Osteoblast (primary cell): ENCODE measurements around the gene NPB. TPM values are rescaled to one million over a fixed set of nuclear protein-coding genes. Genes with fewer than 3 reads are reported as not detected.

ENCODE experiments used
- DNase-seq: peaks from one replicate; pipeline ENCODE4 v3.0.0; 2011; ENCODE audit warnings: low spot score, mixed read lengths; ENCODE audit not compliant: insufficient read length; ENCODE audit errors: missing footprints
- H2AFZ ChIP-seq: 2 replicates; pipeline ENCODE4 v1.6.0; 2011; ENCODE audit warnings: mild to moderate bottlenecking, low read length
- H3K27ac ChIP-seq: 2 replicates; pipeline ENCODE4 v1.5.1; 2011; ENCODE audit warnings: mild to moderate bottlenecking, low read depth, low read length, moderate library complexity
- H3K27me3 ChIP-seq: 2 replicates; pipeline ENCODE4 v1.6.0; 2012; ENCODE audit warnings: mild to moderate bottlenecking, control low read depth, inconsistent platforms, low read length, moderate library complexity; ENCODE audit not compliant: insufficient read depth
- H3K36me3 ChIP-seq: 2 replicates; pipeline ENCODE4 v1.5.1; 2011; ENCODE audit warnings: mild to moderate bottlenecking, low read length, control low read depth, moderate library complexity; ENCODE audit not compliant: insufficient read depth
- H3K4me1 ChIP-seq: 2 replicates; pipeline ENCODE4 v1.5.1; 2011; ENCODE audit warnings: mild to moderate bottlenecking, low read length, control low read depth, moderate library complexity; ENCODE audit not compliant: insufficient read depth
- H3K4me2 ChIP-seq: 2 replicates; pipeline ENCODE4 v1.6.0; 2011; ENCODE audit warnings: mild to moderate bottlenecking, low read length; ENCODE audit not compliant: insufficient read depth
- H3K4me3 ChIP-seq: fragments of 200-600 bp; sonication (generic); 3 replicates; pipeline ENCODE4 v1.5.1; 2012; ENCODE audit warnings: mild to moderate bottlenecking, low read length, inconsistent platforms; ENCODE audit not compliant: insufficient read depth
- H3K79me2 ChIP-seq: 2 replicates; pipeline ENCODE4 v1.6.0; 2012; ENCODE audit warnings: mild to moderate bottlenecking, low read length, control low read depth, inconsistent platforms; ENCODE audit not compliant: insufficient read depth
- H3K9me3 ChIP-seq: 2 replicates; pipeline ENCODE4 v1.5.1; 2011; ENCODE audit warnings: low read depth, low read length, control low read depth
- H4K20me1 ChIP-seq: 2 replicates; pipeline ENCODE4 v1.6.0; 2012; ENCODE audit warnings: mild to moderate bottlenecking, low read length, control low read depth; ENCODE audit not compliant: insufficient read depth
- CTCF ChIP-seq: IDR thresholded peaks from 2 replicates; pipeline ENCODE4 v1.5.1; 2011; ENCODE audit warnings: mild to moderate bottlenecking, low read depth, low read length, moderate library complexity; ENCODE audit errors: extremely low read depth
- total RNA-seq: library from RNA; depleted of rRNA; stranded (reverse); fragments of >200 nt; gene quantifications from 2 replicates; pipeline ENCODE4 v1.2.3, GENCODE V29; 2012

The NPB gene
- total RNA-seq: under 0.01 TPM in 1 of 2 replicates, not detected in the other

- peak; percentile 87 for DNase-seq
- Histone ChIP-seq H3K4me3 (peak within 1 kb of the TSS; percentile 55), H3K4me1 (peaks cover 16% of the 10 kb centered on the region), H3K36me3 (peaks cover 18% of the 10 kb centered on the region), H3K9me3 (no peaks in the 10 kb centered on the region), H2AFZ (no peak within 1 kb of the TSS), H3K4me2 (peak within 1 kb of the TSS; percentile 61), H3K27me3 (no peaks in the 10 kb centered on the region), H3K27ac (no peak within 1 kb of the TSS), H4K20me1 (peaks cover 24% of the 10 kb centered on the region), H3K79me2 (peaks cover 7% of the 10 kb centered on the region)
- TF ChIP-seq CTCF: no peak
Measured at GRCh38 chr17:81902023-81902652, at the start of gene NPB. Gene NPB (plus strand): TSS chr17:81902238. CDS start chr17:81902278, 40 bp downstream.

- Histone ChIP-seq H3K79me2 (peaks cover 89% of the 10 kb centered on the region), H3K4me1 (peaks cover 16% of the 10 kb centered on the region), H3K36me3 (peaks cover 72% of the 10 kb centered on the region), H3K27ac (peak overlapping the region; percentile 28), H3K27me3 (no peaks in the 10 kb centered on the region), H3K4me2 (no peak overlapping the region), H3K9me3 (no peaks in the 10 kb centered on the region), H4K20me1 (peaks cover 71% of the 10 kb centered on the region), H2AFZ (no peak overlapping the region), H3K4me3 (no peak overlapping the region)
- TF ChIP-seq CTCF: no peak
- DNase-seq: peak; percentile 73
Measured at GRCh38 chr17:81854974-81855774, 46.9 kb upstream of the NPB start.

GRCh38 chr17:81858170-81858966, 43.7 kb upstream of the NPB start:
- Histone ChIP-seq H3K9me3 (no peaks in the 10 kb centered on the region), H3K4me3 (peak overlapping the region; percentile 84), H2AFZ (no peak overlapping the region), H3K4me1 (peaks cover 30% of the 10 kb centered on the region), H3K27ac (peak overlapping the region; percentile 72), H3K4me2 (peak overlapping the region; percentile 98), H3K27me3 (no peaks in the 10 kb centered on the region), H3K36me3 (peaks cover 57% of the 10 kb centered on the region), H3K79me2 (peaks cover 89% of the 10 kb centered on the region), H4K20me1 (peaks cover 52% of the 10 kb centered on the region)
- peak; percentile 76 for DNase-seq
- TF ChIP-seq CTCF: no peak
